ENCODE data around the gene MID1.

The MID1 gene

GRCh38 chrX:10482708-10483107, 137.7 kb downstream of the MID1 start:
- Histone ChIP-seq H3K4me3 (ENCODE audit: low read length) (no peak overlapping the region), H3K27me3 (ENCODE audit: control insufficient read depth, insufficient read depth, low read length) (no peaks in the 10 kb centered on the region), H3K9me3 (ENCODE audit: control insufficient read depth, low read depth, low read length) (no peaks in the 10 kb centered on the region), H3K27ac (ENCODE audit: low read length) (no peak overlapping the region), H3K36me3 (ENCODE audit: control insufficient read depth, low read depth, low read length) (peaks cover 31% of the 10 kb centered on the region), H3K4me1 (ENCODE audit: control insufficient read depth, low read depth, low read length) (peaks cover 15% of the 10 kb centered on the region), H3K9ac (ENCODE audit: low read length) (no peak overlapping the region)

DNA sequence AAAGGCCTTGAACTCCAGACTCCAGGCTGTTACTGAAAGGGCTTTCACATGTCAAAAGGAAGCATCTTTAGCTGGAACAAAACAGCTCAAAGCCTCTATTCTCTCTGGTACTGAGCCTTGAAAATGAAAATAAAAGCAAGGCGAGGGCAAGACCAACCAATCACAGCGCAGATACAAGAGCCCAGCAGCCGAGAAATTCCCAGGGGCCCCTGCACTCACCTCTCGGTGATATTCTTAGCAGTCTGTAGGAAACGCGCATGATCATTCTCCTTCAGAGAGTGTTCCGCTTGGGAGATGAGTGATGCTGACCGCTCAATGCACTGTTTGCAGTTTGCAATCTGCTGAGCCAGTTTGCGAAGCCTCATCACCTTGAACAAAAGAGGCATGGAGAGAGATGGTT, 138.1 kb downstream of the MID1 start:
- H3K36me3 ChIP-seq (ENCODE audit: control insufficient read depth, low read depth, low read length): peaks cover 31% of the 10 kb centered on the region
- H3K9ac ChIP-seq (ENCODE audit: low read length): no peak overlapping the region
- H3K4me3 ChIP-seq (ENCODE audit: low read length): no peak overlapping the region
- peaks cover 15% of the 10 kb centered on the region for H3K4me1 ChIP-seq (ENCODE audit: control insufficient read depth, low read depth, low read length)
- no peaks in the 10 kb centered on the region for H3K27me3 ChIP-seq (ENCODE audit: control insufficient read depth, insufficient read depth, low read length)
- H3K9me3 ChIP-seq (ENCODE audit: control insufficient read depth, low read depth, low read length): no peaks in the 10 kb centered on the region
- H3K27ac ChIP-seq (ENCODE audit: low read length): no peak overlapping the region

DNA sequence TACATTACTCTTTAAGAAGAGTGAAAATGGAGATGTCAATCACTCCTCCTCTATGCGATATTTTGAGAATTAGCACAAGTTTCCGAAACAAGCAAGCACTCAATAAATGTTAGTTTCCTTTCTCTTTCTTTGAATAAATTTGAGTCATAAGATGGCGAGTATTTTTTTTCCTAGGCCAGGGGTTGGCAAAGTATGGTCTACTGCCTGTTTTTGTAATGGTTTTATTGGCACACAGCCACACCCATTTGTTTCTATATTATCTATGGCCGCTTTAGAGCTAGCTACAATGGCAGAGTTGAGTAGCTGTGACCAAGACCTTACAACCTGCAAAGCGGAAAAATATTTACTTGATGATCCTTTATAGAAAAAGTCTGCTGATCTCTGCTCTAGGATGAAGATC, 139.5 kb downstream of the MID1 start:
- Histone ChIP-seq H3K27me3 (ENCODE audit: control insufficient read depth, insufficient read depth, low read length) (no peaks in the 10 kb centered on the region), H3K9ac (ENCODE audit: low read length) (no peak overlapping the region), H3K4me3 (ENCODE audit: low read length) (no peak overlapping the region), H3K27ac (ENCODE audit: low read length) (no peak overlapping the region), H3K36me3 (ENCODE audit: control insufficient read depth, low read depth, low read length) (peaks cover 31% of the 10 kb centered on the region), H3K9me3 (ENCODE audit: control insufficient read depth, low read depth, low read length) (no peaks in the 10 kb centered on the region), H3K4me1 (ENCODE audit: control insufficient read depth, low read depth, low read length) (peaks cover 14% of the 10 kb centered on the region)

GRCh38 chrX:10479508-10479907, 140.9 kb downstream of the MID1 start:
- H3K9ac ChIP-seq (ENCODE audit: low read length): no peak overlapping the region
- no peaks in the 10 kb centered on the region for H3K9me3 ChIP-seq (ENCODE audit: control insufficient read depth, low read depth, low read length)
- H3K4me1 ChIP-seq (ENCODE audit: control insufficient read depth, low read depth, low read length): peaks cover 3% of the 10 kb centered on the region
- no peak overlapping the region for H3K4me3 ChIP-seq (ENCODE audit: low read length)
- no peaks in the 10 kb centered on the region for H3K27me3 ChIP-seq (ENCODE audit: control insufficient read depth, insufficient read depth, low read length)
- H3K27ac ChIP-seq (ENCODE audit: low read length): no peak overlapping the region
- peaks cover 36% of the 10 kb centered on the region for H3K36me3 ChIP-seq (ENCODE audit: control insufficient read depth, low read depth, low read length)

DNA sequence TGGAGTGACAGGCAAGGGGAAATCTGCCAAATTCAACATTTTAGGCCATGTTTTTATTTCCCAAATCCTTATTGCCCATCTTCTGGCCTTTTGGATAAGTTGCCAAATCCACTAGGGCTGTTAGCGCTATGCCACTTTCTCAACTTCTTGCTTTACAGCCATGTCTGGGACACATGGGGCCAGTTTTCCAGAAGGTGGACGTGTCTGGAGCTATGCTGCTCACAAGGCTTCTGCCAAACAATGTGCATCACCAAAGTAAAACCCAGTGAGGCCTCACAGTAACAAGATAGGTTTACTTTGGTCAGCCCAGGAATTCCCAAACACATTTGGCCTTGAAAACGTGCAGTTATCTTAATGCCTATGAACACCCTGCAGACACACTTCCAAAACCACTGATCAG, 142.9 kb downstream of the MID1 start:
- Histone ChIP-seq H3K27ac (ENCODE audit: low read length) (no peak overlapping the region), H3K36me3 (ENCODE audit: control insufficient read depth, low read depth, low read length) (peaks cover 45% of the 10 kb centered on the region), H3K9me3 (ENCODE audit: control insufficient read depth, low read depth, low read length) (no peaks in the 10 kb centered on the region), H3K4me3 (ENCODE audit: low read length) (no peak overlapping the region), H3K4me1 (ENCODE audit: control insufficient read depth, low read depth, low read length) (no peaks in the 10 kb centered on the region), H3K9ac (ENCODE audit: low read length) (no peak overlapping the region), H3K27me3 (ENCODE audit: control insufficient read depth, insufficient read depth, low read length) (no peaks in the 10 kb centered on the region)

DNA sequence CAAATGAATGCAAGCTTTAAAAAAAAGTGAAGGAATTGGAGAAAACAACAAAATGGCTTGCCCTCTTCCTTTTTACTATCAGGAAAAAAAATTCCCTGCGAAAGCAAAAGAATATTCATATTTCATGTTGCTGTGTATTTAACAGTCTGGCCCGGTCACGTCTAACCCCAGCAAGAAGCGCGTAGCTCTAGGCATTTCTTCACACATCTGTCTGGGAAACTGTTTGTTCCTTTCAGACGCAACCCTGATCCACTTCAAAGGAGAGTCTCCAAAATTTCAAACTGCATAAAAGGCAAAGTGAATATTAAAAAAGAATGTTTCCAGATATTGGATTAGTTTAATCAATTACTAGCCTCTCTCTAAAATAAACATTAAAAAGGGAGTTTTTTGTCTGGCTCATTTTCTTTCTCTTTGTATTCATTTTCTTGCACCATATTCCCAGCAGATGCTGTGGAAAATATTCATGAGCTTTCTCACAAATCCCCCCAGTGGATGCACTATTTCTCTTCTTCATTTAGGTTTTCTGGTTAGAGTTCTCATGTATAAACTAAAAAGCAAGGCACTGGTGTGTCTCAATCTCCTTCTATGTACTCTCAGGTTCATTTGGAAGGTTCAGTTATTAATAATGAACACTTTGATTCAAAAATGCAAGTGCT, 145.3 kb downstream of the MID1 start:
- no peak overlapping the region for H3K9ac ChIP-seq (ENCODE audit: low read length)
- no peaks in the 10 kb centered on the region for H3K4me1 ChIP-seq (ENCODE audit: control insufficient read depth, low read depth, low read length)
- H3K27ac ChIP-seq (ENCODE audit: low read length): no peak overlapping the region
- H3K4me3 ChIP-seq (ENCODE audit: low read length): no peak overlapping the region
- peaks cover 41% of the 10 kb centered on the region for H3K36me3 ChIP-seq (ENCODE audit: control insufficient read depth, low read depth, low read length)
- H3K9me3 ChIP-seq (ENCODE audit: control insufficient read depth, low read depth, low read length): no peaks in the 10 kb centered on the region
- no peaks in the 10 kb centered on the region for H3K27me3 ChIP-seq (ENCODE audit: control insufficient read depth, insufficient read depth, low read length)

DNA sequence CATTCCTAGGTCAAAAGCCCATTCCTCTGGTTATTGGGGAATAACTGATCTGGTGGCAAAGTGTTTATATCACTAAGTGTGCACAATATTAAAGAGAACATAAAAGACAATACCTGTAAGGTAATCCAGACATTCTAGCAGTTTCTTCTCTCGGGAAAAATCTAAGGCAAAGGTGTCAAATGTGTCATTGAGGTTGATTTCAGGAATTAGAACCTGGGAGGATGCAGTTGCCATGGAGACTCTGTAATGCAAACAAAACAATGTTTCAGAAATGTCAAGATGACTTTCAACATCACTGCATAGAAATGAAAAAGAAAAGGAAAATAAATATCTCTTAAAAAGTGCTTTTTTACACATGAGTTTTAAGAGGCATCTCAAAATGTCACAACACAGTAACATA, 145.9 kb downstream of the MID1 start:
- no peak overlapping the region for H3K27ac ChIP-seq (ENCODE audit: low read length)
- H3K9me3 ChIP-seq (ENCODE audit: control insufficient read depth, low read depth, low read length): no peaks in the 10 kb centered on the region
- no peaks in the 10 kb centered on the region for H3K27me3 ChIP-seq (ENCODE audit: control insufficient read depth, insufficient read depth, low read length)
- H3K4me1 ChIP-seq (ENCODE audit: control insufficient read depth, low read depth, low read length): no peaks in the 10 kb centered on the region
- peaks cover 47% of the 10 kb centered on the region for H3K36me3 ChIP-seq (ENCODE audit: control insufficient read depth, low read depth, low read length)
- H3K9ac ChIP-seq (ENCODE audit: low read length): no peak overlapping the region
- no peak overlapping the region for H3K4me3 ChIP-seq (ENCODE audit: low read length)

DNA sequence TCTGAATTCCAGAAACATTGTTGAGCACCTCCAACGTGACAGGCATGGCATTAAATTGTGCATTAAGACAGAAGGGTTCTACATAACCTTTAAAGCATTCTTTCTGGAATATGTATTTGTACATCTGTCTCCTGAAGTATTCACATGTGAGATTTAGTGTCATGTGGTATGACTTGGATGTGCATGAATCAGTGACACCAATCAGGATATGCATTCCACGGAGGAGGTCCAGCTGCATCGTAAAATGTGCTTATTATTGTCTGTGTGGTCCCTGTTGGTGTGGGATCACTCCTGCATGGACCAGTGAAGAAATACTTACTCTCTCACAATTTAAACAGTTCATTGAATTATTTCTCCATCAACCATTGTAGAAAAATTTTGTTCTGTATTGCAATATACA, 149.0 kb downstream of the MID1 start:
- Histone ChIP-seq H3K9me3 (ENCODE audit: control insufficient read depth, low read depth, low read length) (no peaks in the 10 kb centered on the region), H3K36me3 (ENCODE audit: control insufficient read depth, low read depth, low read length) (peaks cover 70% of the 10 kb centered on the region), H3K27ac (ENCODE audit: low read length) (no peak overlapping the region), H3K9ac (ENCODE audit: low read length) (no peak overlapping the region), H3K4me3 (ENCODE audit: low read length) (no peak overlapping the region), H3K27me3 (ENCODE audit: control insufficient read depth, insufficient read depth, low read length) (no peaks in the 10 kb centered on the region), H3K4me1 (ENCODE audit: control insufficient read depth, low read depth, low read length) (no peaks in the 10 kb centered on the region)

DNA sequence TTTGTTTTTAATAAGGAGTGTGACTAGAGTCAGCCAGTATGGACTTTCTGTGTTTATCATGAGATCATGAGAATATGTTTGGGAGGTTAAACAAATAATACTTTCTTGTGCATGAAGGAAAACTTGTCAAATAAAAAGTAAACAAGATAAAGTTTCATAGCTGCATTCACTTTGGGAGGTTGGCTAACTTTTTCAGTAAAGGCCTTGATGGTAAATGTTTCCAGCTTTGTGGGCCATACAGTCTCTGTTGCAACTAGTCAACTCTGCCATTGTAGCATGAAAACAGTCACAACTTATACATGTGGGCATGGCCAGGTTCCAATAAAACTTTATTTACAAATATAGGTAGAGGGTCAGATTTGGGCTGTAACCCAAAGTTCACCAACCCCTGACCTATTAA, 150.4 kb downstream of the MID1 start:
- Histone ChIP-seq H3K27ac (ENCODE audit: low read length) (no peak overlapping the region), H3K4me1 (ENCODE audit: control insufficient read depth, low read depth, low read length) (no peaks in the 10 kb centered on the region), H3K27me3 (ENCODE audit: control insufficient read depth, insufficient read depth, low read length) (no peaks in the 10 kb centered on the region), H3K9ac (ENCODE audit: low read length) (no peak overlapping the region), H3K4me3 (ENCODE audit: low read length) (no peak overlapping the region), H3K36me3 (ENCODE audit: control insufficient read depth, low read depth, low read length) (peaks cover 80% of the 10 kb centered on the region), H3K9me3 (ENCODE audit: control insufficient read depth, low read depth, low read length) (no peaks in the 10 kb centered on the region)

GRCh38 chrX:10467793-10468192, 152.6 kb downstream of the MID1 start:
- no peak overlapping the region for H3K9ac ChIP-seq (ENCODE audit: low read length)
- no peak overlapping the region for H3K4me3 ChIP-seq (ENCODE audit: low read length)
- H3K27me3 ChIP-seq (ENCODE audit: control insufficient read depth, insufficient read depth, low read length): no peaks in the 10 kb centered on the region
- H3K9me3 ChIP-seq (ENCODE audit: control insufficient read depth, low read depth, low read length): no peaks in the 10 kb centered on the region
- no peak overlapping the region for H3K27ac ChIP-seq (ENCODE audit: low read length)
- H3K4me1 ChIP-seq (ENCODE audit: control insufficient read depth, low read depth, low read length): peaks cover 15% of the 10 kb centered on the region
- peaks cover 62% of the 10 kb centered on the region for H3K36me3 ChIP-seq (ENCODE audit: control insufficient read depth, low read depth, low read length)

- Histone ChIP-seq H3K9me3 (ENCODE audit: control insufficient read depth, low read depth, low read length) (no peaks in the 10 kb centered on the region), H3K27me3 (ENCODE audit: control insufficient read depth, insufficient read depth, low read length) (no peaks in the 10 kb centered on the region), H3K27ac (ENCODE audit: low read length) (no peak overlapping the region), H3K9ac (ENCODE audit: low read length) (no peak overlapping the region), H3K4me1 (ENCODE audit: control insufficient read depth, low read depth, low read length) (peaks cover 28% of the 10 kb centered on the region), H3K36me3 (ENCODE audit: control insufficient read depth, low read depth, low read length) (peaks cover 48% of the 10 kb centered on the region), H3K4me3 (ENCODE audit: low read length) (no peak overlapping the region)
Measured at GRCh38 chrX:10465254-10465653, 155.1 kb downstream of the MID1 start.

DNA sequence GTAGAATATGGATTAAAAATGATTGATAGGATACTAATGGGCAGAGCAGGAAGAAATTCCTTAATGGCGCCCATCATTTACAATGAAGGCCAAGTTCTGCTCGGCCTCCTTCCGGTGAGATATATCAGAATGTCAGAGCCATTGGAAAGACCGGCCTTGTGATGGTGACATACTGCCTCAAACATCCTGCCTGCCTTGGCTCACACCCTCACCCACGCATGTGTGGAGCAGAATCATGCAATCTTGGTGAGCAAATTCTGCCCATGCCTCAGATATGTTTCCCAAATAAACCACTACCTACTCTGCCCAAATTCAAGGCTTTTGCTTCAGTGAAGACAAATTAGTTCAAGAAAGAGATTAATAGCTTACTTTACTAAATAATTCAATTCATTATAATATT, 163.3 kb downstream of the MID1 start:
- H3K4me1 ChIP-seq (ENCODE audit: control insufficient read depth, low read depth, low read length): peaks cover 9% of the 10 kb centered on the region
- no peak overlapping the region for H3K4me3 ChIP-seq (ENCODE audit: low read length)
- H3K27me3 ChIP-seq (ENCODE audit: control insufficient read depth, insufficient read depth, low read length): no peaks in the 10 kb centered on the region
- peaks cover 43% of the 10 kb centered on the region for H3K36me3 ChIP-seq (ENCODE audit: control insufficient read depth, low read depth, low read length)
- peaks cover 3% of the 10 kb centered on the region for H3K9me3 ChIP-seq (ENCODE audit: control insufficient read depth, low read depth, low read length)
- H3K9ac ChIP-seq (ENCODE audit: low read length): no peak overlapping the region
- H3K27ac ChIP-seq (ENCODE audit: low read length): no peak overlapping the region

Data from iPS-18a (cell line).